ENCODE results near the gene MICOS13.
"Not testable (repeated sequence)": the region's sequence is repeated elsewhere in the genome, so short reads cannot be mapped to it uniquely, and the experiment has no call there.

MICOS13 gene

DNA sequence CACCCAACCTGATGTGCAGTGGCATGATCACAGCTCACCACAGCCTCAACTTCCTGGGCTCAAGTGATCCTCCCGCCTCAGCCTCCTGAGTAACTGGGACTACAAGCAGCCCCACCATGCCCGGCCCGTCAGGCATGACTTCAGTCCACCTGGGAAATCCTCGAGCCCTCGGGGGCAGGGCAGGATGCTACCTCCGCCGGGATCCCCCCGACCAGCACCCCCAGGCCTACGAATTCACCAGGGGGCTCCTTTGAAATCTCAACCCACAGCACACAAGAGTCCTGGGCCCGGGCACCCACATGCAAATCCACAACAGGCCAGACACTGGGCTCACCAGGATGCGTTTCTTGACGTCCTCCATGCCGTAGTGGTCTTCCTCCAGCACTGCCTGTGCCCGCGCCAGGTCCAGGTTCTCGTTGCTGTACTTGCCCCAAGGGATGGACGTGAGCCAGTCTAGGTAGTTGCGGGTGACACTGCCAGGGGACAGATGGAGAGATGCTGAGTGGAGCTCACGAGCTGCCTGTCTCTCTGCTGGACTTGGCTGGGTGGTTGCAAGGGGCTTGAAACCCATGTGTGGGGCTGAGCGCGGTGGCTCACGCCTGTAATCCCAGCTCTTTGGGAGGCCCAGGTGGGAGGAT lies 20.3 kb upstream of the MICOS13 start:
- no peak for DNase-seq (ENCODE audit: low read depth)

DNA sequence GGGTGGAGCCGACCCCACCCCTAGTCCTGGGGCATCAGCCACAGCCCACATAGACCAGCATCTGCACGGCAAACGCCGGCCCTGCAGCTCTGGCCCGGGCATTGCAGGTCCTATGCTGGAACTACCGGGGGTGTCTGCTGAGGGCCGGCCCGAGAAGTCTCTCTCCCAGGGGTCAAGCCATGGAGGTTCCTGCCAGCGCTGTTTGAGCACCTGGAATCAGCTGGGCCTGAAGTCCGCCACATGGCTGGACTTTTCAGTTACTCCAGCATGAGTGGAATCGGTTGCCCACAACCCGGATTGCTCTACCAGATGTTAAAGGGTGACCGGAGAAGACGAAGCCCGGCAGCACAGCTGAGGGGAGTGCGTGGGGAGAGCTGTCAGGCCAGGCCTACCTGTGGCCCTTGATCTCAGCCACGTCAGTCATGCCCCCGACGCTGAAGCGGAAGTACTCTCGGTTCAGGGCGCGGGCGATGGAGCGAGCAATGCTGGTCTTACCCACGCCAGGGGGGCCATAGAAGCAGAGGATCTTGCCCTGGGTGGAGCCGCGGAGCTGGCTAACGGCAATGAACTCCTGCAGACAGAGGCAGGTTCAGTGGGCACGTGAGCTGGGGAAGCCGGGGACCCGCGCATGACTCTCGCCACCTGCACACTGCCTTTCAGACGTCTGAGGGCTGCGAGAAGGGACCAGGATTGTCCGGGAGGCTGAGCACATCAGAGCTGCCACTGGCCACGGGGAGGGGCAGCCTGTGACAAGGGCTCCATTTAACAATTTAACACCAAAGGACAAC lies 18.5 kb upstream of the MICOS13 start:
- DNase-seq (ENCODE audit: low read depth) = no peak

DNA sequence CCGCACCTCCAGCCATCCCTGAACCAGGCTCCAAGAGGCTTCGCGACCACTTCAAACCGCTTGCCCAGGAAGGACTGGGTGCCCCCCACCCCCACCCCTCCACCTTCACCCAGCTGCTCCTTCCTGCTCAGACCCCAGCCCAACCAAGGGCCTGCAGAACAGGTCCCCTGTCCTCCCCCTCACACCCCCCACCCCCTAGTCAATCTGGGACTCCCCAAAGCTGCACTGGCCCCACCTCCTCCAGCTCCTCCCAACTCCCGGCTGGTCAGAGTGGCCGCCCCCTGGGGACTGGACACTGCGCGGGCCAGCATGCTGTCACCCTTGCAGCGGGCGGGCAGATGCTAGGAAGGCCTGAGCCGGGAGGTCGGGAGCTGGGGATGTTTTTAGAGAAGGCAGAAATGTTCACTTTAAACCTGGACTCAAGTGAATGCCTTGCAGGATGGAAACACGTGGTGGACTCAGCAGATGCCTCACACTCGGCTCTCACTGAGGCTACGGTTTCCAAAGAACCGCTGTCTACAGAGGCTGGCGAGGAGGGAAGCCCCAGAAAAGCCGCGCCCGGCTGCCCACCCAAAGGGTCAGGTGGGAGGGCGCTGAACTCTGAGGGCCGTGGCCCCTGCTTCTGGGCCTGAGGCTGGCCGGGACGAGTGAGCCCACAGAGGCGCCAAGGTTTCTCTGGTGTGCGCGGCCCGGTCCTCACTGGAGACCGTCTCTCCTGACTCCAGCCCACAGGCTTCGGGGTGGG lies 17.7 kb upstream of the MICOS13 start:
- DNase-seq (ENCODE audit: low read depth) = no peak

GRCh38 chr19:5697022-5697889 lies 16.9 kb upstream of the MICOS13 start:
- DNase-seq (ENCODE audit: low read depth) = no peak

DNA sequence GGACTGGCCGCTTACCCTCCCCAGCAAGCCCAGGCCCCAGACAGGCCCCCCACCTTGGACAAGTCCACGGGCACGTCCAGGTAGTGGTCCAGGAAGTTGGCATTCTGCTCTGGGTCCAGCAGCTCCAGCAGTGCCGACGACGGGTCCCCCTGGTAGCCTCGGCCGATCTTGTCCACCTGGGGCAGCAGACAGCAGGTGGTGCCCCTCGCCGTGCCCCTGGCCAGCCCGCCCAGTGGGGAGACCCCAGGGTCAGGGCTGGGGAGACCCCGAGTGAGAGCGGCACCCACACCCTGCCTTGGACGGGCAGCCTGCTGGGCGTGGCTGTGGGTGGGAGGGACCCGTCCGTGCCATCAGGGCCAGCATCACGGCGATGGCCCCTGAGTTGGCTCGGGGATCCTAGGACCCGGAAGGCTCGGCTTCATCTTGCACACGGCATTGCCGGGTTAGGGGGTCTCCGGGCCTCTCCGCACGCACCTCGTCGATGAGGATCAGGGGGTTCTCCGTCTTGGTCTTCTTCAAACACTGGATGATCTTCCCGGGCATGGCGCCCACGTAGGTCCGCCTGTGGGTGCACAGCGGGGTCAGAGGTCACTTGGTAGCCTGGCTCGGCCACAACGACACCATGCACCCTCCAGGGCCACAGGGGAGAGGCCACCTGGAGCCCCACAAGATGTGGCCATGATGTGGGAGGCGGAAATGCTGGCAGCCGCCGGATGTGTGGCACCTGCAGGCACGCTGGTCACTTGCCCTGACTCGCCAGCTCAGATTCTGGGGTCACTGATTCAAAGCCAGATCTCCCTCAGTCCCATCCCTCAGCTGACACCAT lies 16.1 kb upstream of the MICOS13 start:
- DNase-seq (ENCODE audit: low read depth) = no peak

GRCh38 chr19:5695649-5696195 lies 15.4 kb upstream of the MICOS13 start:
- DNase-seq (ENCODE audit: low read depth) = no peak

- DNase-seq (ENCODE audit: low read depth) = no peak
These were observed 14.8 kb upstream of the MICOS13 start for GRCh38 chr19:5694956-5695648.

DNA sequence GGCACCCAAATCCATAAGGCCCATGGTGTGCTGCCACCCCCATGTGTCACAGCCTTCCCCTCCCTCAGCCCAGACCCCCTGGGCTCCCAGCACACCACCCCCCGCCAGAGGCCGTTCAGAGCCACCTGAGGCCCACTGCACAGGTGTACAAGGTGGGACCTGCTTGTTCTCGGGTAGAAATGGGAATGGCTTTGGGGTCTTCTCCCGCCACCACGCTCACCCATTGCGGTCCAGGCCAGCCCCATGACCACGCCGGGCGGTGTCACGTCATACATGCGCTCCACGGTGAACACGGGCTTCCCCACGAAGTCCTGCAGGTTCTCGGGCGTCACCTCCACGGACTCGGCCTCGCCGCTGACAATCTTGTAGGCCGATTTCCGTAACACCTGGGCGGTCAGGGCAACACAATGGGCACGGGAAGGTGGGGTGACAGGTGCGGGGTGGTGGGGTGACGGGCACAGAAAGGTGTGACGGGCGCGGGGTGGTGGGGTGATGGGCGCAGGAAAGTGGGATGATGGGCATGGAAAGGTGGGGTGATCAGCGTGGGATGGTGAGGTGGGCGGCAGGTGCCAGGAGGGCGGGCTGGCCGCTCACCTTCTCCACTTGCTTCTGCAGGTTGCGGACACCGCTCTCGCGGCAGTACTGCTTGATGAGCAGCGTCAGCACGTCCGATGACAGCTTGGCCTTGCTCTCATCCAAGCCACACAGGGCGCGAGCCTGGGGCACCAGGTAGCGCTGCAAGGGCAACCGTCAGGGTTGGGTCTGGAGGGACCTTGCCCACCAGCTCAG lies 14.0 kb upstream of the MICOS13 start:
- DNase-seq (ENCODE audit: low read depth) = no peak

- DNase-seq (ENCODE audit: low read depth) = no peak
These were observed 13.2 kb upstream of the MICOS13 start for GRCh38 chr19:5693195-5694166.

DNA sequence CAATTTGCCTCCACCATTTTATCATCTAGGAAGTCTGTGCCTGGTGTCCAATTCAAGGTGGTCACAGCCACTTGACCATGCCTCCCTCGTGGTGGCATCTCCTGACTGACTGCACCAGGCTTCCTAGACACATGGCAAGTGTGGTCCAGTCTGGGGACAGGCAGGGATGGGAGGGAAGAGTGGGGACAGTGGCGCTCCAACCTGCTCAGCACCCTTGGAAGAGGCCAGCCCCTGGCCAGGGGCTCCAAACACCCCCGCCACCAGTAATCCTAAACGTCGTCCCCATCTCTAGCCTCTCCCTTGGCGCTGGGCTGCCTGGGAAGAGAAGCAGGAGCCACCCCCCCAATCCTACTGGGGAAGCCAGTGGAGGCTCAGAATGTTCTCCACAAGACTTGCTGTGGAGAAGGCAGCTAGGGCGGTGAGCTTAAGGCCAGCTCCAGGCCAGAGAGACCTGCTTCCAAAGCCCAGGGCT lies 12.4 kb upstream of the MICOS13 start:
- no peak for DNase-seq (ENCODE audit: low read depth)

- no peak for DNase-seq (ENCODE audit: low read depth)
These were observed 11.8 kb upstream of the MICOS13 start for GRCh38 chr19:5691822-5692722.

DNA sequence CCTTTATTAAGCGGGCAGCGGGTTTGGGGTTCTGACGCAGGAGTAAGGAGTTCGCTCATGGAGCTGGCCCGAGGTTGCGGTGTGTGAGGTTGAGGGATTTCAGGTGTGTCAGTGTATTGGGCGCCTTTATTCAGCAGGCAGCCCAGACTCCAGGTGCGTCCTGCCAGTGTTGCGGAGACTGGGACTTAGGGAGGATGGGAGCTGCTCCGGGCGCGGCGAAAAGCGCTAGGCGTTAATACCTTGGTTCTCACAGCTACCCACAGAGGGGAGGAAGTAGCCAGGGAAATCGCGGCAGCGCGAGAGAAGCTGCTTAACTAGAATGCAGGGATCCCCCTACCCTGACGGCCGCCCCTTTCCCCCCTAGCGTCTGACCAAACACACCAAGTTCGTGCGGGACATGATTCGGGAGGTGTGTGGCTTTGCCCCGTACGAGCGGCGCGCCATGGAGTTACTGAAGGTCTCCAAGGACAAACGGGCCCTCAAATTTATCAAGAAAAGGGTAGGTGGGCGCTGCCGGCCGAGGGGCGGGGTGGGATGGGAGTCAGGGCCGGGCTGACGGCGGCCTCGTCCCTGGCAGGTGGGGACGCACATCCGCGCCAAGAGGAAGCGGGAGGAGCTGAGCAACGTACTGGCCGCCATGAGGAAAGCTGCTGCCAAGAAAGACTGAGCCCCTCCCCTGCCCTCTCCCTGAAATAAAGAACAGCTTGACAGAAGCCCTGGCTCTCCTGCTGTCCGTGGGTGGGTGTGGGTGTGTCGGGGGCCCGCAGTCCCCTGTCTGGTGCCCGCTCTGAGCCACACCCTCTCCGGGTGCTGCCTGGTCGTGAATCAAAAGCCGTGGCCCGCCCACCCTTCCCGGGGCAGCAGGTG lies 10.9 kb upstream of the MICOS13 start:
- DNase-seq (ENCODE audit: low read depth) = no peak

GRCh38 chr19:5690125-5690954 lies 10.0 kb upstream of the MICOS13 start, which contains the start of gene RPL36:
TSS of gene RPL36 (plus strand) at chr19:5690295. CDS start at chr19:5690508, 213 bp downstream.
- peak; percentile 98 for DNase-seq (ENCODE audit: low read depth)

GRCh38 chr19:5688262-5688881 lies 8.1 kb upstream of the MICOS13 start:
- not testable (repeated sequence) for DNase-seq (ENCODE audit: low read depth)

All from activated T-helper 1 cell treated with Interleukin-2 at 50 U/mL for 16 hours (primary cell).